ENCODE data around the gene GALNT17. TPM values are rescaled to one million over a fixed set of nuclear protein-coding genes. Genes with fewer than 3 reads are reported as not detected.

The GALNT17 gene
- total RNA-seq, 1 experiment from 2014 or later, result not detected

- intact Hi-C loops (cut with micrococcal nuclease; ENCODE audit: unreplicated experiment), result no loop called here
- Histone ChIP-seq H3K36me3 (ENCODE audit: insufficient read depth, low read length, poor library complexity, severe bottlenecking) (no peaks in the 10 kb centered on the region), H3K27ac (ENCODE audit: low read depth, low read length, poor library complexity, severe bottlenecking) (no peak overlapping the region), H3K4me1 (ENCODE audit: insufficient read depth, low read length, poor library complexity, severe bottlenecking) (no peaks in the 10 kb centered on the region), H3K27me3 (replicated peaks; ENCODE audit: insufficient read depth, low read depth, low read length, poor library complexity) (no peaks in the 10 kb centered on the region), H3K4me3 (ENCODE audit: low read depth, low read length, poor library complexity, severe bottlenecking) (no peak overlapping the region), H3K9me3 (ENCODE audit: low read depth, low read length, poor library complexity, severe bottlenecking) (peaks cover 13% of the 10 kb centered on the region)
- TF ChIP-seq CTCF (conservative IDR thresholded peaks at IDR 0.05; ENCODE audit: low read depth, low read length) (no peak), EZH2 (IDR thresholded peaks at IDR 0.05; ENCODE audit: borderline replicate concordance, low read depth, low read length, poor library complexity, severe bottlenecking) (no peak)
- BruUV-seq (replicated peaks), result no TSS peak
- ChIA-PET CTCF (no interaction called here), POLR2A (ENCODE audit: low non-redundant PET) (no interaction called here)
- DNase-seq (ENCODE audit: low spot score), result no peak
Measured at GRCh38 chr7:71645836-71646235, 513.9 kb downstream of the GALNT17 start.

DNA sequence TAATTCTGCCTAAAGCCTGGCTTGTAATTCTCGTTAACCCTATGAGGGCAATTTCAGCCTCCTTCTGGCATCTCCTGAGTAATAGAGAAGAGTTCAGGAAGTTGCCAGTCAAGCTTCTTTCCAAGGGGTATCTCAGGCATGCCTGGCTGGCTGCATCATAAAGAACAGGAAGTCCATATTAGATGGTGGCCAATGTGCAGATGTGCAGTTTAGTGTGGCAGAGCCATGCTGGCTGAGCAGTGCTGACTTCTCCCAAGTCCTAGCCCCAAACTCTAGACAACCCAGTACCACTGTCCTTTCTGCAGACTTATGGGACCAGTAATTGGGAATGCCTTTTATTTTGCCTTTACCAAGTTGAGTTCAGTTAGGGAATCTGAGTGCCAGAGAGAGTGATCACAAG, 517.9 kb downstream of the GALNT17 start:
- BruUV-seq (replicated peaks), result no TSS peak
- Histone ChIP-seq H3K9me3 (ENCODE audit: low read depth, low read length, poor library complexity, severe bottlenecking) (peaks cover 4% of the 10 kb centered on the region), H3K27ac (ENCODE audit: low read depth, low read length, poor library complexity, severe bottlenecking) (no peak overlapping the region), H3K4me1 (ENCODE audit: insufficient read depth, low read length, poor library complexity, severe bottlenecking) (no peaks in the 10 kb centered on the region), H3K36me3 (ENCODE audit: insufficient read depth, low read length, poor library complexity, severe bottlenecking) (no peaks in the 10 kb centered on the region), H3K27me3 (replicated peaks; ENCODE audit: insufficient read depth, low read depth, low read length, poor library complexity) (no peaks in the 10 kb centered on the region), H3K4me3 (ENCODE audit: low read depth, low read length, poor library complexity, severe bottlenecking) (no peak overlapping the region)
- POLR2A ChIA-PET (ENCODE audit: low non-redundant PET), result no interaction called here
- no peak for DNase-seq (ENCODE audit: low spot score)
- no peak for TF ChIP-seq CTCF (conservative IDR thresholded peaks at IDR 0.05; ENCODE audit: low read depth, low read length)
- intact Hi-C loops (cut with micrococcal nuclease; ENCODE audit: unreplicated experiment), result no loop called here
- CTCF ChIA-PET, result no interaction called here

DNA sequence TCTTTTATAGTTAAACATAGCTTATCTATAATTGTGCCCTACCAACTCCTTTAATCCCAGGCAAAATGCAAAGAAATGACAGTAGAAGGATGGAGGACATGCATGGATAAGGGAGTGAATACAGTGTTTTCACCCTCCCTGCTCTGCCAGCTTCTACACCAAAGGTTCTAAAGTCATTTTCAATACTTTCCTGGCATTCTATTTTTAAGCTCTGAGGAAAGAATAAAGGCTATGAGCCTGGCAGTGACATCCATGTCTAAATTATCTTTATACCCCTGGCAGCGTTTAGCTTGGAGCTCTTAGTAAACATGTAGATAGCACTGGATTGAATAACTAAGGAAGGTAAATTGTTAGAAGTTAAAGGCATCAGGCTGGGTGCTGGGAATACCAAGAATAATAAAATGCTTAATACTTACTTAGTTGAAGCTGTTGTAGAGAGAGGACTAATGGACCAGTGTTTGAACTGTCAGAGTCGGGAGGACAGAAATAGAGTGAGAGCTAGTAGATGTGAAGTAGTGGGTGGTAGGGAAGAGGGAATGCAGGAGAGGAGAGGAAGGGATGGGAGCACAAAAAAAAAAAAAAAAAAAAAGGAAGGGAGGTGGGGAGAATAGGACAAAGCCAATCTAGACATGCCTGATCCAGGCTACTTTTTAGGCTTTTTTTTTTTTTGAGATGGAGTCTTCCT, 518.9 kb downstream of the GALNT17 start:
- Histone ChIP-seq H3K36me3 (ENCODE audit: insufficient read depth, low read length, poor library complexity, severe bottlenecking) (no peaks in the 10 kb centered on the region), H3K4me1 (ENCODE audit: insufficient read depth, low read length, poor library complexity, severe bottlenecking) (no peaks in the 10 kb centered on the region), H3K27ac (ENCODE audit: low read depth, low read length, poor library complexity, severe bottlenecking) (no peak overlapping the region), H3K27me3 (replicated peaks; ENCODE audit: insufficient read depth, low read depth, low read length, poor library complexity) (no peaks in the 10 kb centered on the region), H3K9me3 (ENCODE audit: low read depth, low read length, poor library complexity, severe bottlenecking) (peaks cover 1% of the 10 kb centered on the region), H3K4me3 (ENCODE audit: low read depth, low read length, poor library complexity, severe bottlenecking) (no peak overlapping the region)
- no peak for DNase-seq (ENCODE audit: low spot score)
- no TSS peak for BruUV-seq (replicated peaks)
- TF ChIP-seq CTCF (conservative IDR thresholded peaks at IDR 0.05; ENCODE audit: low read depth, low read length) (no peak), EZH2 (IDR thresholded peaks at IDR 0.05; ENCODE audit: borderline replicate concordance, low read depth, low read length, poor library complexity, severe bottlenecking) (no peak)
- intact Hi-C loops (cut with micrococcal nuclease; ENCODE audit: unreplicated experiment), result no loop called here
- POLR2A ChIA-PET (ENCODE audit: low non-redundant PET), result no interaction called here
- CTCF ChIA-PET, result no interaction called here

Measured in A673 (cell line).